Measurements from ENCODE around the gene UBE3B. TPM values are rescaled to one million over a fixed set of nuclear protein-coding genes. Genes with fewer than 3 reads are reported as not detected.
A peak's percentile ranks its signal among the peaks of the same experiment; 100 is the strongest.

UBE3B gene
- total RNA-seq, 2 donors from 2014 or later: 32.0 to 39.8 TPM

- H3K4me3 Mint-ChIP-seq: no peak overlapping the region
- H3K9me3 Mint-ChIP-seq: no peaks in the 10 kb centered on the region
- 87 to 88% methylated on average over 5 to 7 of the region's 7 CpGs for WGBS, 2 experiments (ENCODE audit: insufficient coverage in 1 of 2, insufficient read length in 1 of 2)
These were observed 102.2 kb downstream of the UBE3B start for GRCh38 chr12:109579639-109580038.

GRCh38 chr12:109580272-109580671 lies 102.8 kb downstream of the UBE3B start:
- Histone ChIP-seq H3K27ac (ENCODE audit: low read depth, low read length) (no peak overlapping the region), H3K9ac (ENCODE audit: extremely low read depth, low read length, poor library complexity, severe bottlenecking) (no peak overlapping the region), H3K4me1 (ENCODE audit: control insufficient read depth, insufficient read depth, low read length) (no peaks in the 10 kb centered on the region), H3K36me3 (ENCODE audit: control insufficient read depth, insufficient read depth, low read length) (peaks cover 52% of the 10 kb centered on the region), H3K9me3 (ENCODE audit: control insufficient read depth, low read length) (no peaks in the 10 kb centered on the region), H3K27me3 (ENCODE audit: control insufficient read depth, insufficient read depth, low read length, poor library complexity, severe bottlenecking) (no peaks in the 10 kb centered on the region), H3K4me3 (ENCODE audit: low read length) (no peak overlapping the region)
- 95 to 96% methylated on average over 6 to 8 of the region's 8 CpGs for WGBS, 2 experiments (ENCODE audit: insufficient coverage in 1 of 2, insufficient read length in 1 of 2)
- Mint-ChIP-seq H3K9me3 (no peaks in the 10 kb centered on the region), H3K36me3 (ENCODE audit: low read depth) (peaks cover 56% of the 10 kb centered on the region), H3K27me3 (ENCODE audit: insufficient read depth) (no peaks in the 10 kb centered on the region), H3K27ac (peak overlapping the region; percentile 64), H3K4me3 (no peak overlapping the region), H3K4me1 (no peaks in the 10 kb centered on the region)
- no peak for DNase-seq
- peak; percentile 22 for TF ChIP-seq CTCF (conservative IDR thresholded peaks at IDR 0.05)

More at GRCh38 chr12:109579639-109580038, 102.2 kb downstream of the UBE3B start:
- H3K9me3 ChIP-seq (ENCODE audit: control insufficient read depth, low read length): no peaks in the 10 kb centered on the region
- Mint-ChIP-seq H3K4me1 (peaks cover 4% of the 10 kb centered on the region), H3K27me3 (ENCODE audit: insufficient read depth) (no peaks in the 10 kb centered on the region), H3K36me3 (ENCODE audit: low read depth) (peaks cover 56% of the 10 kb centered on the region), H3K27ac (no peak overlapping the region)
- H3K9ac ChIP-seq (ENCODE audit: extremely low read depth, low read length, poor library complexity, severe bottlenecking): no peak overlapping the region
- H3K36me3 ChIP-seq (ENCODE audit: control insufficient read depth, insufficient read depth, low read length): peaks cover 52% of the 10 kb centered on the region
- H3K27ac ChIP-seq (ENCODE audit: low read depth, low read length): no peak overlapping the region
- no peak overlapping the region for H3K4me3 ChIP-seq (ENCODE audit: low read length)
- no peaks in the 10 kb centered on the region for H3K4me1 ChIP-seq (ENCODE audit: control insufficient read depth, insufficient read depth, low read length)
- no peak for DNase-seq
- no peak for TF ChIP-seq CTCF (conservative IDR thresholded peaks at IDR 0.05)
- no peaks in the 10 kb centered on the region for H3K27me3 ChIP-seq (ENCODE audit: control insufficient read depth, insufficient read depth, low read length, poor library complexity, severe bottlenecking)

GRCh38 chr12:109580684-109581333 lies 103.4 kb downstream of the UBE3B start:
- H3K27ac ChIP-seq (ENCODE audit: low read depth, low read length): no peak overlapping the region
- no peak for DNase-seq
- peak overlapping the region; percentile 64 for H3K27ac Mint-ChIP-seq
- no peak overlapping the region for H3K9ac ChIP-seq (ENCODE audit: extremely low read depth, low read length, poor library complexity, severe bottlenecking)
- H3K27me3 Mint-ChIP-seq (ENCODE audit: insufficient read depth): no peaks in the 10 kb centered on the region
- no peaks in the 10 kb centered on the region for H3K27me3 ChIP-seq (ENCODE audit: control insufficient read depth, insufficient read depth, low read length, poor library complexity, severe bottlenecking)
- H3K4me1 ChIP-seq (ENCODE audit: control insufficient read depth, insufficient read depth, low read length): no peaks in the 10 kb centered on the region
- peaks cover 56% of the 10 kb centered on the region for H3K36me3 Mint-ChIP-seq (ENCODE audit: low read depth)
- TF ChIP-seq CTCF (conservative IDR thresholded peaks at IDR 0.05): no peak
- H3K36me3 ChIP-seq (ENCODE audit: control insufficient read depth, insufficient read depth, low read length): peaks cover 49% of the 10 kb centered on the region
- H3K4me1 Mint-ChIP-seq: no peaks in the 10 kb centered on the region
- no peaks in the 10 kb centered on the region for H3K9me3 ChIP-seq (ENCODE audit: control insufficient read depth, low read length)
- 95 to 96% methylated on average over 13 of the region's 13 CpGs for WGBS, 2 experiments (ENCODE audit: insufficient coverage in 1 of 2, insufficient read length in 1 of 2)
- no peaks in the 10 kb centered on the region for H3K9me3 Mint-ChIP-seq
- H3K4me3 ChIP-seq (ENCODE audit: low read length): no peak overlapping the region
- no peak overlapping the region for H3K4me3 Mint-ChIP-seq
